DOHH2 (cell line): ENCODE measurements around the gene ASMT.

ENCODE experiments used
- H3F3A ChIP-seq: fragments of 200-600 bp; sonication (generic), shearing (Covaris generic); 2 replicates; pipeline ENCODE4 v1.6.0; 2016; ENCODE audit warnings: antibody characterized with exemption, mild to moderate bottlenecking; ENCODE audit not compliant: control insufficient read depth, insufficient read depth
- H3K27ac ChIP-seq: fragments of 200-600 bp; sonication (generic); 2 replicates; pipeline ENCODE4 v1.5.1; 2014; ENCODE audit warnings: low read depth, mild to moderate bottlenecking, low read length, moderate library complexity
- H3K27me3 ChIP-seq: fragments of 200-600 bp; sonication (generic); 2 replicates; pipeline ENCODE4 v1.6.1; 2014; ENCODE audit warnings: mild to moderate bottlenecking, low read length, mixed read lengths; ENCODE audit not compliant: control insufficient read depth
- H3K36me3 ChIP-seq: fragments of 200-600 bp; sonication (generic); 2 replicates; pipeline ENCODE4 v1.6.1; 2014; ENCODE audit warnings: mild to moderate bottlenecking, low read length, moderate library complexity, mixed read lengths; ENCODE audit not compliant: control insufficient read depth
- H3K4me1 ChIP-seq: fragments of 200-600 bp; sonication (generic); 2 replicates; pipeline ENCODE4 v1.6.1; 2014; ENCODE audit warnings: mild to moderate bottlenecking, low read length, mixed read lengths; ENCODE audit not compliant: control insufficient read depth
- H3K4me2 ChIP-seq: fragments of 200-600 bp; sonication (generic); 2 replicates; pipeline ENCODE4 v1.6.0; 2014; ENCODE audit warnings: mild to moderate bottlenecking, low read length, moderate library complexity
- H3K4me3 ChIP-seq: fragments of 200-600 bp; sonication (generic); 2 replicates; pipeline ENCODE4 v1.5.1; 2014; ENCODE audit warnings: mild to moderate bottlenecking, low read length, mixed read lengths
- H3K79me2 ChIP-seq: fragments of 200-600 bp; sonication (generic); 2 replicates; pipeline ENCODE4 v1.6.1; 2014; ENCODE audit warnings: mild to moderate bottlenecking, low read length, mixed read lengths; ENCODE audit not compliant: control insufficient read depth
- H3K9me2 ChIP-seq: fragments of 200-600 bp; sonication (generic); replicated peaks from 2 replicates; pipeline ENCODE4 v1.6.1; 2014; ENCODE audit warnings: mild to moderate bottlenecking, low read length, mixed read lengths; ENCODE audit not compliant: control insufficient read depth
- H3K9me3 ChIP-seq: fragments of 200-600 bp; sonication (generic); 2 replicates; pipeline ENCODE4 v1.6.1; 2014; ENCODE audit warnings: antibody characterized with exemption, low read length, mixed read lengths; ENCODE audit not compliant: control insufficient read depth, insufficient read depth
- H4K20me1 ChIP-seq: fragments of 200-600 bp; sonication (generic); 2 replicates; pipeline ENCODE4 v1.6.0; 2014; ENCODE audit warnings: low read depth, mild to moderate bottlenecking, antibody characterized with exemption, low read length, moderate library complexity; ENCODE audit not compliant: control insufficient read depth, insufficient read depth
- EZH2phosphoT487 ChIP-seq: fragments of 200-600 bp; sonication (generic); IDR thresholded peaks from 2 replicates; pipeline ENCODE4 v1.6.1; 2017; ENCODE audit warnings: borderline replicate concordance, mild to moderate bottlenecking, antibody characterized with exemption, low read length, moderate library complexity, mixed read lengths
- TF ChIP-seq, protein P1 (sequence below): fragments of 200-600 bp; sonication (generic); IDR thresholded peaks from one replicate; pipeline ENCODE4 v1.5.1; 2014; ENCODE audit warnings: antibody characterized with exemption, mild to moderate bottlenecking, low read depth, low read length; ENCODE audit not compliant: poor library complexity, severe bottlenecking

Gene ASMT

DNA sequence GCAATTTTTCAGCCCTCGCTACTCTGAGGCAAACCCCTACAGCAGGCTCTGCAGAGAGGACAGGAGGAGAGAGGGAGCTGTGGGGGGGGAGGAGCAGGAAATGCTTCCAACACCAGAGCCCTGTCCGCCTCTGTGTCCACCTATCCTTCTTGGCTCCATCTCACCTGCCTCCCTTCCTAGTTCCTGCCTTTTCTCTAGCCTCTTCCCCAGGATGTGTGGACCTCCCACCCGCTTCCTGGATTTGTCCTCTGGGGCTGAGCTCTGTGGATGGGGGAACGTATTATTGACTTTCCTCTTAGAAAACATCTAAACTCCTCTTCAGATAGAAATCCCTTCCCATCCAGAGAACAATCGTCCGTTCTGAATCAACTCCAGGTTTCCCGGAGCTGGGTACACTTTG lies 14.4 kb downstream of the ASMT start:
- Histone ChIP-seq H3K27ac (no peak overlapping the region), H3K9me3 (no peaks in the 10 kb centered on the region), H3K36me3 (no peaks in the 10 kb centered on the region), H3K4me1 (peaks cover under 1% of the 10 kb centered on the region; the same call in 1 of the 2 replicates), H4K20me1 (no peaks in the 10 kb centered on the region), H3K4me3 (no peak overlapping the region), H3K9me2 (no peaks in the 10 kb centered on the region), H3K79me2 (no peaks in the 10 kb centered on the region), H3K4me2 (no peak overlapping the region), H3K27me3 (peaks cover 4% of the 10 kb centered on the region; the same call in 1 of the 2 replicates), H3F3A (0 out of 2 replicates have a peak, but pooled peaks cover 5% of the 10 kb centered on the region)
- TF ChIP-seq EZH2phosphoT487 = no peak
- TF ChIP-seq, protein P1, sequence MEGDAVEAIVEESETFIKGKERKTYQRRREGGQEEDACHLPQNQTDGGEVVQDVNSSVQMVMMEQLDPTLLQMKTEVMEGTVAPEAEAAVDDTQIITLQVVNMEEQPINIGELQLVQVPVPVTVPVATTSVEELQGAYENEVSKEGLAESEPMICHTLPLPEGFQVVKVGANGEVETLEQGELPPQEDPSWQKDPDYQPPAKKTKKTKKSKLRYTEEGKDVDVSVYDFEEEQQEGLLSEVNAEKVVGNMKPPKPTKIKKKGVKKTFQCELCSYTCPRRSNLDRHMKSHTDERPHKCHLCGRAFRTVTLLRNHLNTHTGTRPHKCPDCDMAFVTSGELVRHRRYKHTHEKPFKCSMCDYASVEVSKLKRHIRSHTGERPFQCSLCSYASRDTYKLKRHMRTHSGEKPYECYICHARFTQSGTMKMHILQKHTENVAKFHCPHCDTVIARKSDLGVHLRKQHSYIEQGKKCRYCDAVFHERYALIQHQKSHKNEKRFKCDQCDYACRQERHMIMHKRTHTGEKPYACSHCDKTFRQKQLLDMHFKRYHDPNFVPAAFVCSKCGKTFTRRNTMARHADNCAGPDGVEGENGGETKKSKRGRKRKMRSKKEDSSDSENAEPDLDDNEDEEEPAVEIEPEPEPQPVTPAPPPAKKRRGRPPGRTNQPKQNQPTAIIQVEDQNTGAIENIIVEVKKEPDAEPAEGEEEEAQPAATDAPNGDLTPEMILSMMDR = no peak

DNA sequence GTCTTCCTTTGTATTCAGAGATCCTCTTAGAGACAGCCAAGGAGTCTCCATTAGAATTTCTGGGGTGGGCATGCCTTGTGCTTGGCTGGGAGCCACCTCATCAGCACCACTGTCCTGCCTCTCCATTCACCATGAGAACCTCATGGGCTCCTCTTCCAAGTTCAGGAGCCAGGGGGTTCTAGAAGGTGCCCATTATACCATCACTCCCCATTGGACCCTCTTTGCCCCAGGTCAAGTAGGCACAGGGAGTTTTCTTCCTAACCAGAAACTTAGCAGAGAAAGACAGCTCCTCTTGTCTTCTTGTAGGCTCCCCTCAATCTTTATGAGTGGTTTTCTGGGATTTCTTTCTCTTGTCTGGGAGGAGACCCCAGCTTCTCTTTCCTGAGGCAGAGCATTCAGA lies 31.1 kb downstream of the ASMT start:
- TF ChIP-seq, protein P1 = no peak
- TF ChIP-seq EZH2phosphoT487 = no peak
- H3K36me3 ChIP-seq = no peaks in the 10 kb centered on the region
- H3K4me3 ChIP-seq = no peak overlapping the region
- H3K27ac ChIP-seq = no peak overlapping the region
- H3K4me1 ChIP-seq = peaks cover 3% of the 10 kb centered on the region
- H3K4me2 ChIP-seq = no peak overlapping the region
- H3F3A ChIP-seq = no peaks in the 10 kb centered on the region
- H3K9me2 ChIP-seq = no peaks in the 10 kb centered on the region
- peaks cover 22% of the 10 kb centered on the region for H3K27me3 ChIP-seq
- no peaks in the 10 kb centered on the region for H3K79me2 ChIP-seq
- peaks cover 8% of the 10 kb centered on the region; the same call in 1 of the 2 replicates for H3K9me3 ChIP-seq
- H4K20me1 ChIP-seq = no peaks in the 10 kb centered on the region

DNA sequence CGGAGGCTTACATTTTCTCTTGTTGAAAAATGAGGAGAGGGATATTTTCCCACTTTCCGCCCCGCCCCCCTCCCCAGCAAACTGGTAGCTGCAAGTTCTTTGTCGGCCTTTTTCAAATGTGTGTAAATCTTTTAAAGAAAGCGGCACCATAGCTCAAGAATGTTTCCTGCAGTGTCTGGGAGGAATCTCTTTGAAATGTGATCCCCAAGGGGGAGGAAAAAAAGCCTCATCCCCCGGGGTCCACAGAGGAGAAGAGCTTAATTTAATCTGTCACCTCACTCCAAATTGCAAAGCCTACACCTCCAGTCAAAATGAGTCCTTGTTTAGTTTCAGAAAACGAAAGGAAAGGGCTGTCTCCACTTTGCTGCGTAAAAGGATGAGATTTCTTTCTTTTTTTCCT lies 34.8 kb downstream of the ASMT start:
- Histone ChIP-seq H4K20me1 (no peaks in the 10 kb centered on the region), H3K36me3 (no peaks in the 10 kb centered on the region), H3K27ac (no peak overlapping the region), H3K4me3 (no peak overlapping the region), H3K9me2 (no peaks in the 10 kb centered on the region), H3K4me2 (no peak overlapping the region), H3K9me3 (peaks cover 8% of the 10 kb centered on the region; the same call in 1 of the 2 replicates), H3K79me2 (no peaks in the 10 kb centered on the region), H3K27me3 (peaks cover 7% of the 10 kb centered on the region; the same call in 1 of the 2 replicates), H3F3A (no peaks in the 10 kb centered on the region; the same call in 1 of the 2 replicates), H3K4me1 (peaks cover 9% of the 10 kb centered on the region)
- TF ChIP-seq EZH2phosphoT487 = no peak
- TF ChIP-seq, protein P1 = no peak
